DOHH2 (cell line): ENCODE results near the gene FRY.

Source experiments
- H3F3A ChIP-seq: fragments of 200-600 bp; sonication (generic), shearing (Covaris generic); 2 replicates; pipeline ENCODE4 v1.6.0; 2016; ENCODE audit warnings: antibody characterized with exemption, mild to moderate bottlenecking; ENCODE audit not compliant: control insufficient read depth, insufficient read depth
- H3K27ac ChIP-seq: fragments of 200-600 bp; sonication (generic); 2 replicates; pipeline ENCODE4 v1.5.1; 2014; ENCODE audit warnings: low read depth, mild to moderate bottlenecking, low read length, moderate library complexity
- H3K27me3 ChIP-seq: fragments of 200-600 bp; sonication (generic); 2 replicates; pipeline ENCODE4 v1.6.1; 2014; ENCODE audit warnings: mild to moderate bottlenecking, low read length, mixed read lengths; ENCODE audit not compliant: control insufficient read depth
- H3K36me3 ChIP-seq: fragments of 200-600 bp; sonication (generic); 2 replicates; pipeline ENCODE4 v1.6.1; 2014; ENCODE audit warnings: mild to moderate bottlenecking, low read length, moderate library complexity, mixed read lengths; ENCODE audit not compliant: control insufficient read depth
- H3K4me1 ChIP-seq: fragments of 200-600 bp; sonication (generic); 2 replicates; pipeline ENCODE4 v1.6.1; 2014; ENCODE audit warnings: mild to moderate bottlenecking, low read length, mixed read lengths; ENCODE audit not compliant: control insufficient read depth
- H3K4me2 ChIP-seq: fragments of 200-600 bp; sonication (generic); 2 replicates; pipeline ENCODE4 v1.6.0; 2014; ENCODE audit warnings: mild to moderate bottlenecking, low read length, moderate library complexity
- H3K4me3 ChIP-seq: fragments of 200-600 bp; sonication (generic); 2 replicates; pipeline ENCODE4 v1.5.1; 2014; ENCODE audit warnings: mild to moderate bottlenecking, low read length, mixed read lengths
- H3K79me2 ChIP-seq: fragments of 200-600 bp; sonication (generic); 2 replicates; pipeline ENCODE4 v1.6.1; 2014; ENCODE audit warnings: mild to moderate bottlenecking, low read length, mixed read lengths; ENCODE audit not compliant: control insufficient read depth
- H3K9me2 ChIP-seq: fragments of 200-600 bp; sonication (generic); replicated peaks from 2 replicates; pipeline ENCODE4 v1.6.1; 2014; ENCODE audit warnings: mild to moderate bottlenecking, low read length, mixed read lengths; ENCODE audit not compliant: control insufficient read depth
- H3K9me3 ChIP-seq: fragments of 200-600 bp; sonication (generic); 2 replicates; pipeline ENCODE4 v1.6.1; 2014; ENCODE audit warnings: antibody characterized with exemption, low read length, mixed read lengths; ENCODE audit not compliant: control insufficient read depth, insufficient read depth
- H4K20me1 ChIP-seq: fragments of 200-600 bp; sonication (generic); 2 replicates; pipeline ENCODE4 v1.6.0; 2014; ENCODE audit warnings: low read depth, mild to moderate bottlenecking, antibody characterized with exemption, low read length, moderate library complexity; ENCODE audit not compliant: control insufficient read depth, insufficient read depth
- EZH2phosphoT487 ChIP-seq: fragments of 200-600 bp; sonication (generic); IDR thresholded peaks from 2 replicates; pipeline ENCODE4 v1.6.1; 2017; ENCODE audit warnings: borderline replicate concordance, mild to moderate bottlenecking, antibody characterized with exemption, low read length, moderate library complexity, mixed read lengths
- TF ChIP-seq, protein P1 (sequence below): fragments of 200-600 bp; sonication (generic); IDR thresholded peaks from one replicate; pipeline ENCODE4 v1.5.1; 2014; ENCODE audit warnings: antibody characterized with exemption, mild to moderate bottlenecking, low read depth, low read length; ENCODE audit not compliant: poor library complexity, severe bottlenecking

The FRY gene

DNA sequence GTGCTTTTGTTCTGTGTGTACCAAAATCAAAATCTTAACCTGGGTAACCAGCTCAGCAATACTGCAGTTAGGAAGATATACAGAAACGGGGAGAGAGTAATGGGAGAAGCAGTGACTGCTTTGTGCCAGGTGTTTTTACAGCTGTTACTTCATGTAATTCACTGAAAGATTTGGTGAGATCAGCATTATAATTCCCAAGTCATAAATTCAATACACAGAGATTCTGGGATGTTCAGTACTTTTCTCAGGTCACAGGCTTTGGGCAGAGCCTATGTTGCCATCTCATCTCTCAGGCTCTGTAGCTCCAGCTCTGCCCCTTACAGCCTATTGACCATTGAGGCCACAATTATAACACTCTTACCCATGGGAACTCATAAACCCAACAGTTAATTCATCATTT, 145.1 kb downstream of the FRY start:
- no peaks in the 10 kb centered on the region for H4K20me1 ChIP-seq
- H3K4me3 ChIP-seq: no peak overlapping the region
- no peaks in the 10 kb centered on the region for H3K4me1 ChIP-seq
- H3K27ac ChIP-seq: no peak overlapping the region
- H3K4me2 ChIP-seq: no peak overlapping the region
- no peaks in the 10 kb centered on the region for H3K9me2 ChIP-seq
- H3K27me3 ChIP-seq: no peaks in the 10 kb centered on the region
- H3F3A ChIP-seq: 0 out of 2 replicates have a peak, but pooled peaks cover 2% of the 10 kb centered on the region
- H3K79me2 ChIP-seq: no peaks in the 10 kb centered on the region
- H3K36me3 ChIP-seq: peaks cover 76% of the 10 kb centered on the region
- TF ChIP-seq, protein P1, sequence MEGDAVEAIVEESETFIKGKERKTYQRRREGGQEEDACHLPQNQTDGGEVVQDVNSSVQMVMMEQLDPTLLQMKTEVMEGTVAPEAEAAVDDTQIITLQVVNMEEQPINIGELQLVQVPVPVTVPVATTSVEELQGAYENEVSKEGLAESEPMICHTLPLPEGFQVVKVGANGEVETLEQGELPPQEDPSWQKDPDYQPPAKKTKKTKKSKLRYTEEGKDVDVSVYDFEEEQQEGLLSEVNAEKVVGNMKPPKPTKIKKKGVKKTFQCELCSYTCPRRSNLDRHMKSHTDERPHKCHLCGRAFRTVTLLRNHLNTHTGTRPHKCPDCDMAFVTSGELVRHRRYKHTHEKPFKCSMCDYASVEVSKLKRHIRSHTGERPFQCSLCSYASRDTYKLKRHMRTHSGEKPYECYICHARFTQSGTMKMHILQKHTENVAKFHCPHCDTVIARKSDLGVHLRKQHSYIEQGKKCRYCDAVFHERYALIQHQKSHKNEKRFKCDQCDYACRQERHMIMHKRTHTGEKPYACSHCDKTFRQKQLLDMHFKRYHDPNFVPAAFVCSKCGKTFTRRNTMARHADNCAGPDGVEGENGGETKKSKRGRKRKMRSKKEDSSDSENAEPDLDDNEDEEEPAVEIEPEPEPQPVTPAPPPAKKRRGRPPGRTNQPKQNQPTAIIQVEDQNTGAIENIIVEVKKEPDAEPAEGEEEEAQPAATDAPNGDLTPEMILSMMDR: no peak
- no peak for TF ChIP-seq EZH2phosphoT487
- no peaks in the 10 kb centered on the region for H3K9me3 ChIP-seq

DNA sequence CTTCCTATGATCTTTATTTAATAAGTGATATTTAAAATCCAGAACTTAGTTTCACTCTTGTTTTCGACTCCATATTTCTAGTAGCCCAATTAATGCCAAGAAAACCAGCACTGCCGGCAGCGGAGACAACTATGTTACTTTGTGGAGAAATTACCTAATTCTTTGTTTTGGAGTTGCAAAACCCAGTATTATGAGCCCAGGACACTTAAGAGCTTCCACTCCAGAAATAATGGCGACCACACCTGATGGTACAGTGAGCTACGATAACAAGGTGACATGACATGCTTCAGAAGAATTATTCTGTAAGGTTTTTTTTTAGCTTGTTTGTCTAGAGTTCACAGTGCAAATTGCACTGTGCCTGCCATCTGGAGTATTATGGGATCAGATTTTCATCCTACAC, 147.2 kb downstream of the FRY start:
- Histone ChIP-seq H3K9me2 (no peaks in the 10 kb centered on the region), H3K4me1 (no peaks in the 10 kb centered on the region), H3K36me3 (peaks cover 69% of the 10 kb centered on the region), H3K79me2 (no peaks in the 10 kb centered on the region), H3K27ac (no peak overlapping the region), H4K20me1 (no peaks in the 10 kb centered on the region), H3K27me3 (no peaks in the 10 kb centered on the region), H3F3A (no peaks in the 10 kb centered on the region), H3K4me3 (no peak overlapping the region), H3K9me3 (no peaks in the 10 kb centered on the region), H3K4me2 (no peak overlapping the region)
- TF ChIP-seq, protein P1: no peak
- no peak for TF ChIP-seq EZH2phosphoT487

DNA sequence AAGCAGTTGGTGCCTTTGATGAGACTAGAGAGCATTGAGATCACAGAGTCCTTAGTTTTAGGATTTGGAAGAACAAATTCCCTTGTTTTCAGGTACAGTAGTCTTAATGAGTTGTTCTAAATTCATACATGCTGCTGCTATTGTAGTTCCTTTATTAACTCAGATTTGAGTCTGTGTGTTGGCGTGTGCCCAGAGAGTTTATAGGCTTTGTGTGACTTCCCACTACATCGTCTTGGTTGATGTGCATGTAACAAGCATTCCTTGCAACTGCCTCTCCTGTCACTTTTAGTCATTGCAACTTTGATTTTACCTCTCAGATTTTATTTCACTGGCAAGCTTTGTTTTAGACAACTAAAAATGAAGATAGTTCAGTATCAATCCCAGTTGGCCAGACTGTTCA, 148.1 kb downstream of the FRY start:
- no peaks in the 10 kb centered on the region for H3K9me2 ChIP-seq
- H3K9me3 ChIP-seq: no peaks in the 10 kb centered on the region
- H3K4me2 ChIP-seq: no peak overlapping the region
- no peaks in the 10 kb centered on the region for H3K27me3 ChIP-seq
- H4K20me1 ChIP-seq: no peaks in the 10 kb centered on the region
- H3K79me2 ChIP-seq: no peaks in the 10 kb centered on the region
- no peaks in the 10 kb centered on the region for H3F3A ChIP-seq
- H3K4me3 ChIP-seq: no peak overlapping the region
- peaks cover 67% of the 10 kb centered on the region for H3K36me3 ChIP-seq
- TF ChIP-seq EZH2phosphoT487: no peak
- TF ChIP-seq, protein P1: no peak
- H3K27ac ChIP-seq: no peak overlapping the region
- no peaks in the 10 kb centered on the region for H3K4me1 ChIP-seq

DNA sequence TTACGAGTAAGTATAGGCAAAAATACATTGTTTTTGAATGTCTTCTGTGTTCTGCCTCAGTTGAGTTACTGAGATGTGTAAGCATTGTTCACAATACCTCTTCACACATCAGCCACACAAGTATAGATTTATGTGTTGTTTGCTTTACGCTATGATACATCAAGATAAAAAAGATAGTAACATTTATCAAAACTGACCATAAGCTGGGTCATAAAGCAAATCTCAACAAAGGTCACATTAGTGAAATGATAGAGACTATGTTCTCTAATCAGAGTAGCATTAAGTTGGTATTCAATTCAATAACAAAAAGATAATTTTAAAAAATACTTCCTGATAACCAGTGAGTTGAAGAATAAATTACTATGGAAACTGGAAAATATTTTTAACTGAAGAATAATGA, 156.1 kb downstream of the FRY start:
- no peak overlapping the region for H3K27ac ChIP-seq
- no peak overlapping the region for H3K4me3 ChIP-seq
- H3K36me3 ChIP-seq: peaks cover 62% of the 10 kb centered on the region
- no peaks in the 10 kb centered on the region for H3K27me3 ChIP-seq
- no peaks in the 10 kb centered on the region for H3K4me1 ChIP-seq
- no peaks in the 10 kb centered on the region for H3K79me2 ChIP-seq
- no peaks in the 10 kb centered on the region for H4K20me1 ChIP-seq
- H3F3A ChIP-seq: no peaks in the 10 kb centered on the region
- TF ChIP-seq, protein P1: no peak
- TF ChIP-seq EZH2phosphoT487: no peak
- H3K9me3 ChIP-seq: no peaks in the 10 kb centered on the region
- H3K4me2 ChIP-seq: no peak overlapping the region
- no peaks in the 10 kb centered on the region for H3K9me2 ChIP-seq
